Tibial nerve (tissue), 4 donors: ENCODE measurements around the gene NOP16. TPM values are rescaled to one million over a fixed set of nuclear protein-coding genes. Genes with fewer than 3 reads are reported as not detected.

Experiments used
- DNase-seq, 2 donors: peaks; one replicate each; pipeline ENCODE4 v3.0.0-alpha.2; 2019; ENCODE audit warnings: low spot score in 2 of 2
- H3K27ac ChIP-seq, 4 donors: fragments of 200-600 bp; sonication (generic) in 3 of 4; one replicate each; pipeline ENCODE4 v1.5.1; 2017 to 2019; ENCODE audit warnings: mild to moderate bottlenecking in 1 of 4
- H3K27me3 ChIP-seq, 2 donors: fragments of 200-600 bp; sonication (generic) in 1 of 2; one replicate each; pipeline versions ENCODE4 v1.5.1 to v1.6.0; 2017 to 2019
- H3K36me3 ChIP-seq, 3 donors: fragments of 200-600 bp; sonication (generic); one replicate each; pipeline ENCODE4 v1.5.1; 2018 to 2019
- H3K4me1 ChIP-seq, 4 donors: fragments of 200-600 bp; sonication (generic) in 3 of 4; one replicate each; pipeline ENCODE4 v1.5.1; 2017 to 2019
- H3K4me3 ChIP-seq, 4 donors: fragments of 200-600 bp; sonication (generic) in 3 of 4; one replicate each; pipeline ENCODE4 v1.5.1; 2017 to 2019; ENCODE audit warnings: mild to moderate bottlenecking in 1 of 4, moderate library complexity in 1 of 4
- H3K9me3 ChIP-seq, 4 donors: fragments of 200-600 bp; sonication (generic) in 3 of 4; one replicate each; pipeline ENCODE4 v1.5.1; 2017 to 2019
- CTCF ChIP-seq, 5 experiments: fragments of 200-600 bp in 3 of 5; fragments of 450-650 bp in 2 of 5; sonication (generic) in 3 of 5; IDR thresholded peaks; one replicate each; pipeline ENCODE4 v1.5.1; 2016 to 2019; ENCODE audit warnings: antibody characterized with exemption in 5 of 5, mild to moderate bottlenecking in 3 of 5, moderate library complexity in 2 of 5
- EP300 ChIP-seq, 2 donors: sonication (generic); formaldehyde crosslinking; IDR thresholded peaks; one replicate each; pipeline ENCODE4 v1.6.1; 2017; ENCODE audit warnings: antibody characterized with exemption in 2 of 2, mild to moderate bottlenecking in 1 of 2
- POLR2A ChIP-seq, 2 donors: fragments of 450-650 bp; IDR thresholded peaks; one replicate each; pipeline ENCODE4 v1.6.1; 2017; ENCODE audit warnings: antibody characterized with exemption in 2 of 2, mild to moderate bottlenecking in 2 of 2, moderate library complexity in 2 of 2
- WGBS, 2 donors: methylation state at CpG; one replicate each; pipeline ENCODE4 v1.1.5; 2018; 5-methylcytosine and 5-hydroxymethylcytosine counted together
- total RNA-seq, 4 donors: library from RNA; depleted of rRNA; stranded (reverse); fragments of >200 nt; gene quantifications; one replicate each; pipeline ENCODE4 v1.1.0, GENCODE V29; 2016

The NOP16 gene
- total RNA-seq, 4 donors from 2014 or later: 6.1 to 17.7 (median 6.6) TPM

GRCh38 chr5:176355400-176356178, 32.8 kb downstream of the NOP16 start:
- WGBS, 2 donors: 89 to 92% methylated on average over 16 of the region's 16 CpGs
- Histone ChIP-seq H3K4me1 (peaks cover 0 to 29% (median 6%) of the 10 kb centered on the region in 4 donors), H3K27ac (no peak overlapping the region), H3K36me3 (peaks cover 0 to 79% (median 20%) of the 10 kb centered on the region in 3 donors), H3K27me3 (no peaks in the 10 kb centered on the region), H3K4me3 (no peak overlapping the region), H3K9me3 (no peaks in the 10 kb centered on the region)
- DNase-seq: no peak
- TF ChIP-seq EP300 (IDR thresholded peaks at IDR 0.05) (no peak), CTCF (IDR thresholded peaks at IDR 0.05) (no peak), POLR2A (IDR thresholded peaks at IDR 0.05) (no peak)

- H3K9me3 ChIP-seq: no peaks in the 10 kb centered on the region
- H3K27ac ChIP-seq: no peak overlapping the region
- WGBS, 2 donors: 87 to 95% methylated on average over 4 of the region's 4 CpGs
- TF ChIP-seq POLR2A (IDR thresholded peaks at IDR 0.05): no peak
- TF ChIP-seq EP300 (IDR thresholded peaks at IDR 0.05): no peak
- no peak for TF ChIP-seq CTCF (IDR thresholded peaks at IDR 0.05)
- H3K4me1 ChIP-seq: peaks cover 0 to 12% (median 0%) of the 10 kb centered on the region in 4 donors
- no peak overlapping the region for H3K4me3 ChIP-seq
- DNase-seq: no peak
- peaks cover 0 to 92% (median 20%) of the 10 kb centered on the region in 3 donors for H3K36me3 ChIP-seq
- H3K27me3 ChIP-seq: no peaks in the 10 kb centered on the region
These were observed 34.9 kb downstream of the NOP16 start for GRCh38 chr5:176353533-176353932.

GRCh38 chr5:176352116-176352878, 36.1 kb downstream of the NOP16 start:
- H3K4me1 ChIP-seq: no peaks in the 10 kb centered on the region
- H3K9me3 ChIP-seq: no peaks in the 10 kb centered on the region
- H3K4me3 ChIP-seq: no peak overlapping the region
- DNase-seq: no peak
- H3K36me3 ChIP-seq: peaks cover 0 to 93% (median 29%) of the 10 kb centered on the region in 3 donors
- H3K27me3 ChIP-seq: no peaks in the 10 kb centered on the region
- TF ChIP-seq CTCF (IDR thresholded peaks at IDR 0.05) (no peak), EP300 (IDR thresholded peaks at IDR 0.05) (no peak), POLR2A (IDR thresholded peaks at IDR 0.05) (no peak)
- no peak overlapping the region for H3K27ac ChIP-seq
- 92 to 93% methylated on average over 5 of the region's 5 CpGs for WGBS, 2 donors

DNA sequence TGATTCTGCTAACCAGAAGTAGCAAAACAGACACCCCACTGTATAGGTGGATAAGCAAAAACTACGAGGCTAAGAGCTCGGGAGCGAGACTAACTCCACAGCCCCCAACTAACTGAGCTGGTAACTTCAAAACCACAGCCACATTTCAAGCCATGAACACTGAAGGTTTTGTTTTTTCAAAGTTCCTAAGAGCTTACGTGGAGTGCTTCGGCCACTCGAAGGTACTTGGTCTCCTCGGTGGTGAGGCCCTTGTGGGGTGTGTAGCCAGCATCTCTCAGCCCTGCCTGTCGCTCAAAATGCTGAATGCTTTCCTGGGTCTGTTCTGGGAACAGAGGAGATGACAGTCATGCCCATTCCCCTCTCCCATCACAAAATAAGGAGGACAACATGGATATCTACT, 38.0 kb downstream of the NOP16 start:
- Histone ChIP-seq H3K27ac (no peak overlapping the region), H3K36me3 (peaks cover 0 to 98% (median 30%) of the 10 kb centered on the region in 3 donors), H3K4me3 (no peak overlapping the region), H3K4me1 (no peaks in the 10 kb centered on the region), H3K9me3 (no peaks in the 10 kb centered on the region), H3K27me3 (no peaks in the 10 kb centered on the region)
- TF ChIP-seq POLR2A (IDR thresholded peaks at IDR 0.05) (no peak), EP300 (IDR thresholded peaks at IDR 0.05) (no peak), CTCF (IDR thresholded peaks at IDR 0.05) (no peak)
- 86 to 93% methylated on average over 7 to 8 of the region's 8 CpGs for WGBS, 2 donors
- no peak for DNase-seq
